ENCODE results near the gene C1orf116.
A peak's percentile ranks its signal among the peaks of the same experiment; 100 is the strongest.

C1orf116 gene

GRCh38 chr1:207050480-207051190, 18.1 kb upstream of the C1orf116 start:
- TF ChIP-seq, protein P1, sequence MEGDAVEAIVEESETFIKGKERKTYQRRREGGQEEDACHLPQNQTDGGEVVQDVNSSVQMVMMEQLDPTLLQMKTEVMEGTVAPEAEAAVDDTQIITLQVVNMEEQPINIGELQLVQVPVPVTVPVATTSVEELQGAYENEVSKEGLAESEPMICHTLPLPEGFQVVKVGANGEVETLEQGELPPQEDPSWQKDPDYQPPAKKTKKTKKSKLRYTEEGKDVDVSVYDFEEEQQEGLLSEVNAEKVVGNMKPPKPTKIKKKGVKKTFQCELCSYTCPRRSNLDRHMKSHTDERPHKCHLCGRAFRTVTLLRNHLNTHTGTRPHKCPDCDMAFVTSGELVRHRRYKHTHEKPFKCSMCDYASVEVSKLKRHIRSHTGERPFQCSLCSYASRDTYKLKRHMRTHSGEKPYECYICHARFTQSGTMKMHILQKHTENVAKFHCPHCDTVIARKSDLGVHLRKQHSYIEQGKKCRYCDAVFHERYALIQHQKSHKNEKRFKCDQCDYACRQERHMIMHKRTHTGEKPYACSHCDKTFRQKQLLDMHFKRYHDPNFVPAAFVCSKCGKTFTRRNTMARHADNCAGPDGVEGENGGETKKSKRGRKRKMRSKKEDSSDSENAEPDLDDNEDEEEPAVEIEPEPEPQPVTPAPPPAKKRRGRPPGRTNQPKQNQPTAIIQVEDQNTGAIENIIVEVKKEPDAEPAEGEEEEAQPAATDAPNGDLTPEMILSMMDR (conservative IDR thresholded peaks at IDR 0.05; ENCODE audit: low read length): no peak
- no peak for TF ChIP-seq EZH2phosphoT487 (IDR thresholded peaks at IDR 0.05; ENCODE audit: borderline replicate concordance)
- Histone ChIP-seq H3K4me3 (ENCODE audit: low read length, poor library complexity, severe bottlenecking) (peak overlapping the region; percentile 79), H2AFZ (ENCODE audit: low read length) (peak overlapping the region; percentile 97), H3K4me2 (ENCODE audit: low read depth, low read length, poor library complexity, severe bottlenecking) (peak overlapping the region; percentile 68), H3K79me2 (ENCODE audit: insufficient read depth, low read length) (peaks cover 37% of the 10 kb centered on the region), H3K9ac (ENCODE audit: low read depth, low read length, poor library complexity, severe bottlenecking) (peak overlapping the region; percentile 77), H4K20me1 (ENCODE audit: insufficient read depth, low read length, poor library complexity, severe bottlenecking) (peaks cover 10% of the 10 kb centered on the region), H3K9me3 (ENCODE audit: insufficient read depth, low read depth, low read length) (no peaks in the 10 kb centered on the region), H3K4me1 (ENCODE audit: insufficient read depth, low read length, poor library complexity, severe bottlenecking) (peaks cover 4% of the 10 kb centered on the region), H3K27me3 (ENCODE audit: insufficient read depth, low read length, poor library complexity, severe bottlenecking) (no peaks in the 10 kb centered on the region), H3K36me3 (ENCODE audit: insufficient read depth, low read length) (no peaks in the 10 kb centered on the region), H3F3A (ENCODE audit: low read depth) (no peaks in the 10 kb centered on the region), H3K9me2 (replicated peaks; ENCODE audit: low read depth, low read length) (no peaks in the 10 kb centered on the region)

- Histone ChIP-seq H3K9me3 (ENCODE audit: insufficient read depth, low read depth, low read length) (no peaks in the 10 kb centered on the region), H3K9ac (ENCODE audit: low read depth, low read length, poor library complexity, severe bottlenecking) (peak overlapping the region; percentile 77), H3K9me2 (replicated peaks; ENCODE audit: low read depth, low read length) (no peaks in the 10 kb centered on the region), H4K20me1 (ENCODE audit: insufficient read depth, low read length, poor library complexity, severe bottlenecking) (peaks cover 10% of the 10 kb centered on the region), H3K79me2 (ENCODE audit: insufficient read depth, low read length) (peaks cover 37% of the 10 kb centered on the region), H2AFZ (ENCODE audit: low read length) (peak overlapping the region; percentile 97; the same call in 1 of the 2 replicates), H3K4me2 (ENCODE audit: low read depth, low read length, poor library complexity, severe bottlenecking) (peak overlapping the region; percentile 68), H3K4me3 (ENCODE audit: low read length, poor library complexity, severe bottlenecking) (peak overlapping the region; percentile 79), H3F3A (ENCODE audit: low read depth) (no peaks in the 10 kb centered on the region), H3K36me3 (ENCODE audit: insufficient read depth, low read length) (no peaks in the 10 kb centered on the region), H3K4me1 (ENCODE audit: insufficient read depth, low read length, poor library complexity, severe bottlenecking) (peaks cover 4% of the 10 kb centered on the region), H3K27me3 (ENCODE audit: insufficient read depth, low read length, poor library complexity, severe bottlenecking) (no peaks in the 10 kb centered on the region)
- no peak for TF ChIP-seq EZH2phosphoT487 (IDR thresholded peaks at IDR 0.05; ENCODE audit: borderline replicate concordance)
- TF ChIP-seq, protein P1 (conservative IDR thresholded peaks at IDR 0.05; ENCODE audit: low read length): peak; percentile 87
Observed at GRCh38 chr1:207049974-207050391, 17.4 kb upstream of the C1orf116 start.

DNA sequence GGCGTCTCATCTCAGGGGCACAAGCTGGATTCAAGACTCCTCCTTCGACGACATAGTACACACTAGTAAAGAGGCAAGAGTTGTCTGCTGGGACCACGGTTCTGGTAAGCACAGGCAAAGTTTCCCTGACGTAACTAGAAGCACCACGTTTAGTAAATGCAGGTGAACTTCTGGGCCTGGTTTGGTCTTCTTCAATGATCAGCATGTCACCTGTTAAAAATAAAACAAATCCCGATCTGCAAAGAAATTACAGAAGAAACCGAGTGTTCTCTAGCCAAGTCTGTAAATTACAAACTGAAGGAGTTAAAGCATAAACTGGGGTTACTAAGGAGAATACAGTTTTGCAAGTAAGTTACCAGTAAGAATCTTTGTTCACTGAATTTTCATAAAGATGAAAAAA, 17.0 kb upstream of the C1orf116 start:
- Histone ChIP-seq H3K9ac (ENCODE audit: low read depth, low read length, poor library complexity, severe bottlenecking) (peak overlapping the region; percentile 77), H3K79me2 (ENCODE audit: insufficient read depth, low read length) (peaks cover 37% of the 10 kb centered on the region), H3K4me3 (ENCODE audit: low read length, poor library complexity, severe bottlenecking) (peak overlapping the region; percentile 79), H3K4me2 (ENCODE audit: low read depth, low read length, poor library complexity, severe bottlenecking) (peak overlapping the region; percentile 68), H4K20me1 (ENCODE audit: insufficient read depth, low read length, poor library complexity, severe bottlenecking) (peaks cover 10% of the 10 kb centered on the region), H3K36me3 (ENCODE audit: insufficient read depth, low read length) (no peaks in the 10 kb centered on the region), H2AFZ (ENCODE audit: low read length) (no peak overlapping the region), H3K9me3 (ENCODE audit: insufficient read depth, low read depth, low read length) (no peaks in the 10 kb centered on the region), H3K27me3 (ENCODE audit: insufficient read depth, low read length, poor library complexity, severe bottlenecking) (no peaks in the 10 kb centered on the region), H3K9me2 (replicated peaks; ENCODE audit: low read depth, low read length) (no peaks in the 10 kb centered on the region), H3F3A (ENCODE audit: low read depth) (no peaks in the 10 kb centered on the region), H3K4me1 (ENCODE audit: insufficient read depth, low read length, poor library complexity, severe bottlenecking) (peaks cover 4% of the 10 kb centered on the region)
- no peak for TF ChIP-seq EZH2phosphoT487 (IDR thresholded peaks at IDR 0.05; ENCODE audit: borderline replicate concordance)
- TF ChIP-seq, protein P1 (conservative IDR thresholded peaks at IDR 0.05; ENCODE audit: low read length): no peak
